ENCODE measurements around the gene CPA5. TPM values are rescaled to one million over a fixed set of nuclear protein-coding genes. Genes with fewer than 3 reads are reported as not detected.

CPA5 gene
- total and polyA plus RNA-seq, 2 experiments from 2014 or later = 0.98 TPM; not detected in 1

DNA sequence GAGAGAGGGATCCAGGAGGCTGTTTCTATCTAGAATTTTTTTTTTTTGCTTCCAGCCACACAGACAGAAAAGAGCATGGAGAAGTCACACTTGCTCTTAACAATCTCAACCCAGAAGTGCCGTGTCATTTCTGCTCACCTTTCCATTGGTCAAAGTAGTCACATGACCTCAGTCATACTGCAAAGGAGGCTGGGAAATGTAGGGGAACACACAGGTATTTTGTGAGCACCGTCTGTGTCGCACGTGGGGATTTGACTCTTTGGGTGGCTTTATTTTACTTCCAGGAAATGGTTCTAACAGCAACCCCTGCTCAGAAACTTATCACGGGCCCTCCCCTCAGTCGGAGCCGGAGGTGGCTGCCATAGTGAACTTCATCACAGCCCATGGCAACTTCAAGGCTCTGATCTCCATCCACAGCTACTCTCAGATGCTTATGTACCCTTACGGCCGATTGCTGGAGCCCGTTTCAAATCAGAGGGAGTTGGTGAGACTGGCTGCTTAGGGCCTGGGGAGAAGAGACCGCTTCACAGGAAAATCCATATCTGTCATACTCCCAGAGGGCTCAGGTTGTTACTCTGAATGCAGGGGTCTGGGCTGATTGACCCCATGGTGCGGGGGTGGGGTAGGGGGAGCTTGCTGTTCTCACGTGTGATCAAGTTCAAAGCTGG lies 22.6 kb downstream of the CPA5 start:
- Histone ChIP-seq H3K27me3 (no peaks in the 10 kb centered on the region), H3K4me3 (no peak overlapping the region), H3K9me3 (ENCODE audit: low read depth) (no peaks in the 10 kb centered on the region), H3K27ac (no peak overlapping the region), H3K36me3 (no peaks in the 10 kb centered on the region), H3K4me1 (ENCODE audit: low read depth) (peaks cover 23% of the 10 kb centered on the region)
- TF ChIP-seq, protein P1, sequence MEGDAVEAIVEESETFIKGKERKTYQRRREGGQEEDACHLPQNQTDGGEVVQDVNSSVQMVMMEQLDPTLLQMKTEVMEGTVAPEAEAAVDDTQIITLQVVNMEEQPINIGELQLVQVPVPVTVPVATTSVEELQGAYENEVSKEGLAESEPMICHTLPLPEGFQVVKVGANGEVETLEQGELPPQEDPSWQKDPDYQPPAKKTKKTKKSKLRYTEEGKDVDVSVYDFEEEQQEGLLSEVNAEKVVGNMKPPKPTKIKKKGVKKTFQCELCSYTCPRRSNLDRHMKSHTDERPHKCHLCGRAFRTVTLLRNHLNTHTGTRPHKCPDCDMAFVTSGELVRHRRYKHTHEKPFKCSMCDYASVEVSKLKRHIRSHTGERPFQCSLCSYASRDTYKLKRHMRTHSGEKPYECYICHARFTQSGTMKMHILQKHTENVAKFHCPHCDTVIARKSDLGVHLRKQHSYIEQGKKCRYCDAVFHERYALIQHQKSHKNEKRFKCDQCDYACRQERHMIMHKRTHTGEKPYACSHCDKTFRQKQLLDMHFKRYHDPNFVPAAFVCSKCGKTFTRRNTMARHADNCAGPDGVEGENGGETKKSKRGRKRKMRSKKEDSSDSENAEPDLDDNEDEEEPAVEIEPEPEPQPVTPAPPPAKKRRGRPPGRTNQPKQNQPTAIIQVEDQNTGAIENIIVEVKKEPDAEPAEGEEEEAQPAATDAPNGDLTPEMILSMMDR (IDR thresholded peaks at IDR 0.05; ENCODE audit: low read depth, low read length) = no peak
- no peak for DNase-seq (ENCODE audit: low read depth in 1 of 2, low spot score in 1 of 2)

DNA sequence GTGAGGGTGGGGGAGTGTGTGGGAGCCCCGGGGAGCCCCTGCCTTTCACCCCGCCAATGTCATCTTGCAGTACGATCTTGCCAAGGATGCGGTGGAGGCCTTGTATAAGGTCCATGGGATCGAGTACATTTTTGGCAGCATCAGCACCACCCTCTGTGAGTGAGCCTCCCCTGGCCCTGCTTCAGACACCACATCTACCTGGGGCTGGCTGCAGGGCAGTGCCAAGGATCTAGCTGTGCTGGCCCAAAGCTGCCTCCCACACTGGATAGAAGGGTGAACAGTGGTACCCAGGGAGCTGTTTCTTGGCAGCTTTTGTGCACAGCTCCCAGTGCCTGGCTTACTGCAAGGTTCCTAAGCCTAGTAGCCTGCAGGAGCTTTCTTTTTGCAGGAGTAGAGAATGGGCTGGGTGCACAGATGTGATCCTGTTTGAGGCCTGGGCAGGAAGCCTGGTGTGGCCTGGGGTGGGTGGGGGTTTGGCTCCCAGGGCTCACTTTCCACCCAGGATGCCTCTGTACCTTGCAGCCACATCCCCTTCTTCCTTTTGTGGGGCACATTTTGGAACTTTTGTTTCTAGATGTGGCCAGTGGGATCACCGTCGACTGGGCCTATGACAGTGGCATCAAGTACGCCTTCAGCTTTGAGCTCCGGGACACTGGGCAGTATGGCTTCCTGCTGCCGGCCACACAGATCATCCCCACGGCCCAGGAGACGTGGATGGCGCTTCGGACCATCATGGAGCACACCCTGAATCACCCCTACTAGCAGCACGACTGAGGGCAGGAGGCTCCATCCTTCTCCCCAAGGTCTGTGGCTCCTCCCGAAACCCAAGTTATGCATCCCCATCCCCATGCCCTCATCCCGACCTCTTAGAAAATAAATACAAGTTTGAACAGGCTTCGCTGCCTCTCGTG lies 23.5 kb downstream of the CPA5 start:
- no peaks in the 10 kb centered on the region for H3K9me3 ChIP-seq (ENCODE audit: low read depth)
- no peaks in the 10 kb centered on the region for H3K27me3 ChIP-seq
- TF ChIP-seq, protein P1 (IDR thresholded peaks at IDR 0.05; ENCODE audit: low read depth, low read length) = no peak
- H3K4me1 ChIP-seq (ENCODE audit: low read depth) = peaks cover 30% of the 10 kb centered on the region
- no peak for DNase-seq (ENCODE audit: low read depth in 1 of 2, low spot score in 1 of 2)
- H3K27ac ChIP-seq = no peak overlapping the region
- H3K4me3 ChIP-seq = no peak overlapping the region
- no peaks in the 10 kb centered on the region for H3K36me3 ChIP-seq

DNA sequence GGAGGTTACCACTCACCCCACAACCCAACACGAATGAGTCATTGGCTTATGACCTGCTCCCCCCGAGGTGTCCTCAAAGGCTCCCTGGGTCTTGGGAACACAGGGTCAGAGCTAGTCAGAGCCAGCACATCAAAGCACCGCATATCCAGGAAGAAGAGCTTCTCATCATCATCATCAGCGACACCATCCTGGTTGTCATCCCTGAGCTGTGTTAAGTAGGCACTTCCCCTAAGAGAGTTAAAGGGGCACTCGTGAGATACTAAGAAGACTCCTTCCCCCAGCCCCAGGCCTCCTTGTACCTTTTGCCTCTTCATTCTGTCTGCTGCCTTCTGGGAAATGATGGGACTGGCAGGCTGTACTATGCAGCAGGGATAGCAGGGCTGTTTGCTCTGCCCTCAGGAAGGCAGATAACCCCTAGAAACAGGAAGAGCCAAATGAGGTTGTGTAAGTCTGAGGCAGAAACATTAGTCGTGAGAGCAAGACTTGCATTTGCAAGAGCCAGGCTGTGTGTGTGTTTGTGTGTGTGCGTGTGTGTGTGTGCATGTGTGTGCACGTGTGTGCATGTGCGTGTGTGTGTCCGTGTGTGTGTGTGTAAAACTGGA lies 24.6 kb downstream of the CPA5 start:
- TF ChIP-seq, protein P1 (IDR thresholded peaks at IDR 0.05; ENCODE audit: low read depth, low read length) = no peak
- Histone ChIP-seq H3K36me3 (no peaks in the 10 kb centered on the region), H3K4me1 (ENCODE audit: low read depth) (peaks cover 41% of the 10 kb centered on the region), H3K4me3 (no peak overlapping the region), H3K27ac (peak overlapping the region; percentile 72), H3K27me3 (no peaks in the 10 kb centered on the region), H3K9me3 (ENCODE audit: low read depth) (no peaks in the 10 kb centered on the region)
- peak; percentile 25 to 97 for DNase-seq (ENCODE audit: low read depth in 1 of 2, low spot score in 1 of 2)

DNA sequence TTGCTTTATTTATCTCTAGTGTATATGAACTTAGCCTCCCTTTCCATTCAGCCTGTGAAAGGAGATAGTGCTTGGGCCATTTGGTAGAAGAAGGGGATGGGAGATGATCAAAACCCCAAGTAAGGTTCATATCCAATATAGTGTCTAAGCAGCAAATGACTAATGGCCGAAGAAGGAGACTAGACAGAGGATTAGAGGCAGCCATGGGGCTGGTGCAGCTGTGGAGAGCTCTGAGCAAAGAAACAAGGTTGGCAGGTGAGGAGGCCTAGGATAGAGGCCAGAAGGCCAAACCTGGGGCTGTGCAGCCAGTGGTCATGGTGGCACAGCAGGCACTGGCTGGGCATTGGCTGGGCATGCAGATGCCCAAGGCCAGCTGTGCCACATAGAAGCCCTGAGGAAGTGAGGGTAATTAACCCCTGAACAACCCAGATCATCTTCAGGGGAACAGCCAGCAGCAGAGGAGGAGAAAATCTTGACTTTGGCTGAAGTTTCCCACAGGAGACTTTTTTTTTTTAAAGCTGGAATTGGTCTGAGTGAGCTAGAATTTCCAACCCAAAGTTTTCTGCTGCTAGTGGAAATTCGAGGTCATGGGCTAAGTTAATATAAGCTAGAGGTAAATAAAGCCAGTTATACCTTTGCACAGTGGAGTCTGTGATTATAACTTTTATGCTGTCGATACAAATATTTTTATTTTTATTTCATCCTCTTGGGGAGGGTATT lies 25.4 kb downstream of the CPA5 start:
- Histone ChIP-seq H3K36me3 (no peaks in the 10 kb centered on the region), H3K9me3 (ENCODE audit: low read depth) (no peaks in the 10 kb centered on the region), H3K27ac (peak overlapping the region; percentile 72), H3K27me3 (no peaks in the 10 kb centered on the region), H3K4me3 (no peak overlapping the region), H3K4me1 (ENCODE audit: low read depth) (peaks cover 36% of the 10 kb centered on the region)
- DNase-seq (ENCODE audit: low read depth in 1 of 2, low spot score in 1 of 2) = no peak
- TF ChIP-seq, protein P1 (IDR thresholded peaks at IDR 0.05; ENCODE audit: low read depth, low read length) = no peak

DNA sequence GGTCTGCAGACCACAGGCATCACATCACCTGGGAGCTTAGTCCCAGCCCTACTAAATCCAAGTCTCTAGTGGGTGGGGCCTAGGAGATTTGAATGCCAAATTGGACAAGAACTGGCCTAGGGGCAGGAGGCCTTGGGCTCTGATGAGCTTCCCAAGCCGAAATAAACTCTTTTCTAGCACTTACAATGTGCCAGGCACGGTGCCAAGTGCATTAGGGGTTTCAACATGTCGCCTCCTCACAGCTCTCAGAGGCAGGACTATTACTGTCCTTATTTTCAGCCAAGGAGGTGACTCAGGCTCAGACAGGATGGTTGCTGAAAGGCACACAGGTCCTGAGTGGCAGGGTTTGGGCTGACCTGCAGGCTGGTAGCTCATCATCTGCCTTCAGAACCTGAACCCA lies 26.4 kb downstream of the CPA5 start:
- no peak overlapping the region for H3K27ac ChIP-seq
- peak in 1 of 2 donors; percentile 74 for DNase-seq (ENCODE audit: low read depth in 1 of 2, low spot score in 1 of 2)
- no peaks in the 10 kb centered on the region for H3K36me3 ChIP-seq
- TF ChIP-seq, protein P1 (IDR thresholded peaks at IDR 0.05; ENCODE audit: low read depth, low read length) = no peak
- H3K4me3 ChIP-seq = no peak overlapping the region
- H3K27me3 ChIP-seq = no peaks in the 10 kb centered on the region
- peaks cover 31% of the 10 kb centered on the region for H3K4me1 ChIP-seq (ENCODE audit: low read depth)
- no peaks in the 10 kb centered on the region for H3K9me3 ChIP-seq (ENCODE audit: low read depth)

Data from cardiac muscle cell (in vitro differentiated cells and primary cell).